ENCODE results near the gene RNF212.
A peak's percentile ranks its signal among the peaks of the same experiment; 100 is the strongest.

DNA sequence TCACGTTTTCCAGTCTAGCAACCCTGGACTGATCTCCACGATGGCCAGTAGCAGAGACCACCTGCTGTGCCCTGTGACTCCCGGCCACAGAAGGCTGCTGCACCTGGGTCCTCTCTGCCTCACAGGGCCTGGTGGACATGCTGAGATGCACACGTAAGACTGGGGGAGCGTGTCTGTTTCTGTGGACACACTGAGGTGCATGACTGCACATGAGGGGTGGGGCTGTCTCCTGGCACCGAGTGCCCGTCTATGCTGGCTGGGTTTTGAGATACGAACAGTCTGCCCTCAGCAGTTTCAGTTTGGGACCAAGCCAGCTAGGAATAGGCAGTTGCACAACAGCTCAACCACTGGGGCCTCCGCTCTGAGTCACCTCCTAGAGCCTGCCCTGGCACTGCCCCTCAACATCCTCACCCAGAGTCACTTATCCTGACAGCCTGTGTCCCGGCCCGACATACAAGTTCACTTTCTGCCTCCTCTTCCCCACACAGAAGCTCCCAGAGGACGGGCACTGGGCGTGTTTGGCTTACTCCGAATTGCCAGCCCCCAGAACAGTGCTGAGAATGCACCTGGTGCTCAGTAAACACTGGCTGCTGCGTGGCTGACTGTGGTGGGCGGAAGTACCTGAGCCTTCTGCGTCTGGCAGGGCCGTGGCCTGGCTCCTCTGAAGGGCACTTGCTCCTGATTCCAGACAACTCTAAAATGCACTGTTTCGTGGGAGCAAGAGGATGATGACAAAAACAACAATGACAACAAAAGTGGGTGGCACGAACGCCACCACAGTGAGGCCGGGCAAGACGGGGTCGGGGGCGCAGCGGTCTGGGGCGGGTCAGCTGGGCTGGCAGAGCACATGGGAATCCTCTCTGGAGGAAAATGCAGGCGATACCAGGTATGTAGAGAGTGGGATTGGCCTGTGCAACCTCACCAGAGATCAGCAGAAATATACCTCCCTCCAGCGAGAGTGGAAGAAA lies 30.9 kb downstream of the RNF212 start:
- TF ChIP-seq, protein P1, sequence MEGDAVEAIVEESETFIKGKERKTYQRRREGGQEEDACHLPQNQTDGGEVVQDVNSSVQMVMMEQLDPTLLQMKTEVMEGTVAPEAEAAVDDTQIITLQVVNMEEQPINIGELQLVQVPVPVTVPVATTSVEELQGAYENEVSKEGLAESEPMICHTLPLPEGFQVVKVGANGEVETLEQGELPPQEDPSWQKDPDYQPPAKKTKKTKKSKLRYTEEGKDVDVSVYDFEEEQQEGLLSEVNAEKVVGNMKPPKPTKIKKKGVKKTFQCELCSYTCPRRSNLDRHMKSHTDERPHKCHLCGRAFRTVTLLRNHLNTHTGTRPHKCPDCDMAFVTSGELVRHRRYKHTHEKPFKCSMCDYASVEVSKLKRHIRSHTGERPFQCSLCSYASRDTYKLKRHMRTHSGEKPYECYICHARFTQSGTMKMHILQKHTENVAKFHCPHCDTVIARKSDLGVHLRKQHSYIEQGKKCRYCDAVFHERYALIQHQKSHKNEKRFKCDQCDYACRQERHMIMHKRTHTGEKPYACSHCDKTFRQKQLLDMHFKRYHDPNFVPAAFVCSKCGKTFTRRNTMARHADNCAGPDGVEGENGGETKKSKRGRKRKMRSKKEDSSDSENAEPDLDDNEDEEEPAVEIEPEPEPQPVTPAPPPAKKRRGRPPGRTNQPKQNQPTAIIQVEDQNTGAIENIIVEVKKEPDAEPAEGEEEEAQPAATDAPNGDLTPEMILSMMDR (IDR thresholded peaks at IDR 0.05) = no peak
- TF ChIP-seq POLR2A (IDR thresholded peaks at IDR 0.05) (no peak), POLR2AphosphoS5 (IDR thresholded peaks at IDR 0.05; ENCODE audit: insufficient read depth in 1 of 2, low read depth in 1 of 2) (peak; percentile 23)
